Measurements from ENCODE around the gene RBM48. TPM values are rescaled to one million over a fixed set of nuclear protein-coding genes. Genes with fewer than 3 reads are reported as not detected.

Gene RBM48
- total and polyA plus RNA-seq, 9 of the 15 experiments (the other 6 are each of a cell fraction or from before 2014, with no cell fraction given) = 9.9 to 35.1 (median 16.3) TPM

DNA sequence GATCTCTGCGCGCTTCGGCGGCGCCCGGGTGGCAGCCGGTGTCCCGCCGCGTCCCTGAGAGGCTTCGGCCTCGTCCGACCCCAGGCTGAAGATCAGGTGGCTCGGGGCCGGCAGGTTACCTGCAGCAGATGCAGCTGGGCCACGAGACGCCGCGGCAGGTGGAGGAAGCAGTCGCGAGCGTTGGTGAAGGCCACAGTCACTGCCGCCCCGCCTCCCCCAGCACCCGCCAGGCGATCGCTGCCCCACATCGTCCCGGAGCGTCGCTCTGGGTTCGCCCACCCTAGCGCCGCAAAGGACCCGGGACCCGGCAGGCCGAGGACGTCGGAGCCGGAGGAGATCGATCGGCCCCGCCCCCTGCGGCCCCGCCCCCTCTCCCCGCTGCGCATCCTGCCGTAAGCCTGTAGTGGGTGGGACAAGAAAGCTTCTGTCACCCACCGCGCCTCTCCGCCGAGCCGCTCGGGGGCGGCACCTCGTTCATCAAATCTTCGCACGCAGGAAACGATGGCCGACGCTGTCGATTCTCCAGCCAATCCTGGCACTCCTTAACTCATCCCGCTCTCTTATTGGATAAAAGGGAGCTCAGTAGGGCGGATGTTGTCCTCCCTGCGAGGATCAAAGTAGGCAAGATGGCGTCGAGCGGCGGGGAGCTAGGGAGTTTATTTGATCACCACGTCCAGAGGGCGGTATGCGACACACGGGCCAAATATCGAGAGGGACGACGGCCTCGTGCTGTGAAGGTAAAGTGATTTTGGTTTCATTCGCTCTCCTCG lies at the start of gene RBM48, which contains the start of gene PEX1 (continued):
- TF ChIP-seq, protein P1, sequence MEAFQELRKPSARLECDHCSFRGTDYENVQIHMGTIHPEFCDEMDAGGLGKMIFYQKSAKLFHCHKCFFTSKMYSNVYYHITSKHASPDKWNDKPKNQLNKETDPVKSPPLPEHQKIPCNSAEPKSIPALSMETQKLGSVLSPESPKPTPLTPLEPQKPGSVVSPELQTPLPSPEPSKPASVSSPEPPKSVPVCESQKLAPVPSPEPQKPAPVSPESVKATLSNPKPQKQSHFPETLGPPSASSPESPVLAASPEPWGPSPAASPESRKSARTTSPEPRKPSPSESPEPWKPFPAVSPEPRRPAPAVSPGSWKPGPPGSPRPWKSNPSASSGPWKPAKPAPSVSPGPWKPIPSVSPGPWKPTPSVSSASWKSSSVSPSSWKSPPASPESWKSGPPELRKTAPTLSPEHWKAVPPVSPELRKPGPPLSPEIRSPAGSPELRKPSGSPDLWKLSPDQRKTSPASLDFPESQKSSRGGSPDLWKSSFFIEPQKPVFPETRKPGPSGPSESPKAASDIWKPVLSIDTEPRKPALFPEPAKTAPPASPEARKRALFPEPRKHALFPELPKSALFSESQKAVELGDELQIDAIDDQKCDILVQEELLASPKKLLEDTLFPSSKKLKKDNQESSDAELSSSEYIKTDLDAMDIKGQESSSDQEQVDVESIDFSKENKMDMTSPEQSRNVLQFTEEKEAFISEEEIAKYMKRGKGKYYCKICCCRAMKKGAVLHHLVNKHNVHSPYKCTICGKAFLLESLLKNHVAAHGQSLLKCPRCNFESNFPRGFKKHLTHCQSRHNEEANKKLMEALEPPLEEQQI (IDR thresholded peaks at IDR 0.05) = peak; percentile 90
- TF ChIP-seq, protein P2, sequence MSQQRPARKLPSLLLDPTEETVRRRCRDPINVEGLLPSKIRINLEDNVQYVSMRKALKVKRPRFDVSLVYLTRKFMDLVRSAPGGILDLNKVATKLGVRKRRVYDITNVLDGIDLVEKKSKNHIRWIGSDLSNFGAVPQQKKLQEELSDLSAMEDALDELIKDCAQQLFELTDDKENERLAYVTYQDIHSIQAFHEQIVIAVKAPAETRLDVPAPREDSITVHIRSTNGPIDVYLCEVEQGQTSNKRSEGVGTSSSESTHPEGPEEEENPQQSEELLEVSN (IDR thresholded peaks at IDR 0.05; ENCODE audit: borderline replicate concordance in 1 of 2, extremely low read depth in 1 of 2, insufficient read depth in 1 of 2, insufficient read length in 1 of 2, low read depth in 1 of 2, low read length in 1 of 2, poor library complexity in 1 of 2, severe bottlenecking in 1 of 2) = peak in 1 of 2 experiments; percentile 69
- TF ChIP-seq ZNF717 (CRISPR knock-in tag; IDR thresholded peaks at IDR 0.05) (no peak), BRD4 (IDR thresholded peaks at IDR 0.05) (no peak), FOXA1 (IDR thresholded peaks at IDR 0.05; ENCODE audit: borderline replicate concordance) (no peak)
- TF ChIP-seq, protein P3, sequence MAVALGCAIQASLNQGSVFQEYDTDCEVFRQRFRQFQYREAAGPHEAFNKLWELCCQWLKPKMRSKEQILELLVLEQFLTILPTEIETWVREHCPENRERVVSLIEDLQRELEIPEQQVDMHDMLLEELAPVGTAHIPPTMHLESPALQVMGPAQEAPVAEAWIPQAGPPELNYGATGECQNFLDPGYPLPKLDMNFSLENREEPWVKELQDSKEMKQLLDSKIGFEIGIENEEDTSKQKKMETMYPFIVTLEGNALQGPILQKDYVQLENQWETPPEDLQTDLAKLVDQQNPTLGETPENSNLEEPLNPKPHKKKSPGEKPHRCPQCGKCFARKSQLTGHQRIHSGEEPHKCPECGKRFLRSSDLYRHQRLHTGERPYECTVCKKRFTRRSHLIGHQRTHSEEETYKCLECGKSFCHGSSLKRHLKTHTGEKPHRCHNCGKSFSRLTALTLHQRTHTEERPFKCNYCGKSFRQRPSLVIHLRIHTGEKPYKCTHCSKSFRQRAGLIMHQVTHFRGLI (CRISPR knock-in tag; IDR thresholded peaks at IDR 0.05) = no peak
- TF ChIP-seq, protein P4, sequence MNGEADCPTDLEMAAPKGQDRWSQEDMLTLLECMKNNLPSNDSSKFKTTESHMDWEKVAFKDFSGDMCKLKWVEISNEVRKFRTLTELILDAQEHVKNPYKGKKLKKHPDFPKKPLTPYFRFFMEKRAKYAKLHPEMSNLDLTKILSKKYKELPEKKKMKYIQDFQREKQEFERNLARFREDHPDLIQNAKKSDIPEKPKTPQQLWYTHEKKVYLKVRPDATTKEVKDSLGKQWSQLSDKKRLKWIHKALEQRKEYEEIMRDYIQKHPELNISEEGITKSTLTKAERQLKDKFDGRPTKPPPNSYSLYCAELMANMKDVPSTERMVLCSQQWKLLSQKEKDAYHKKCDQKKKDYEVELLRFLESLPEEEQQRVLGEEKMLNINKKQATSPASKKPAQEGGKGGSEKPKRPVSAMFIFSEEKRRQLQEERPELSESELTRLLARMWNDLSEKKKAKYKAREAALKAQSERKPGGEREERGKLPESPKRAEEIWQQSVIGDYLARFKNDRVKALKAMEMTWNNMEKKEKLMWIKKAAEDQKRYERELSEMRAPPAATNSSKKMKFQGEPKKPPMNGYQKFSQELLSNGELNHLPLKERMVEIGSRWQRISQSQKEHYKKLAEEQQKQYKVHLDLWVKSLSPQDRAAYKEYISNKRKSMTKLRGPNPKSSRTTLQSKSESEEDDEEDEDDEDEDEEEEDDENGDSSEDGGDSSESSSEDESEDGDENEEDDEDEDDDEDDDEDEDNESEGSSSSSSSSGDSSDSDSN (IDR thresholded peaks at IDR 0.05; ENCODE audit: borderline replicate concordance in 1 of 2, low read depth in 2 of 2, low read length in 2 of 2) = peak in 1 of 2 experiments; percentile 78; a peak in 1 of 4 replicates
- TF ChIP-seq, protein P5, sequence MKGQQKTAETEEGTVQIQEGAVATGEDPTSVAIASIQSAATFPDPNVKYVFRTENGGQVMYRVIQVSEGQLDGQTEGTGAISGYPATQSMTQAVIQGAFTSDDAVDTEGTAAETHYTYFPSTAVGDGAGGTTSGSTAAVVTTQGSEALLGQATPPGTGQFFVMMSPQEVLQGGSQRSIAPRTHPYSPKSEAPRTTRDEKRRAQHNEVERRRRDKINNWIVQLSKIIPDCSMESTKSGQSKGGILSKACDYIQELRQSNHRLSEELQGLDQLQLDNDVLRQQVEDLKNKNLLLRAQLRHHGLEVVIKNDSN (CRISPR knock-in tag; IDR thresholded peaks at IDR 0.05) = no peak; the same call in 1 of the 2 replicates
